GM12801 (cell line): ENCODE measurements around the gene ATP6V0C.

Experiments used
- CTCF ChIP-seq: IDR thresholded peaks from one replicate; pipeline ENCODE4 v1.5.1; 2011; ENCODE audit warnings: control low read depth; ENCODE audit not compliant: insufficient read length; ENCODE audit errors: extremely low read depth

The ATP6V0C gene

GRCh38 chr16:2468725-2469398 is 44.9 kb upstream of the ATP6V0C start:
- no peak for TF ChIP-seq CTCF

GRCh38 chr16:2469399-2470233 is 44.1 kb upstream of the ATP6V0C start:
- no peak for TF ChIP-seq CTCF

- TF ChIP-seq CTCF = no peak
Observed at GRCh38 chr16:2470234-2470601, 43.5 kb upstream of the ATP6V0C start.

- no peak for TF ChIP-seq CTCF
Observed at GRCh38 chr16:2470603-2471015, 43.1 kb upstream of the ATP6V0C start.

GRCh38 chr16:2471016-2471652 is 42.6 kb upstream of the ATP6V0C start, which contains the start of gene NTN3:
TSS of gene NTN3 (plus strand) at chr16:2471297. CDS start at chr16:2471702, 405 bp downstream.
- TF ChIP-seq CTCF = no peak

- TF ChIP-seq CTCF = no peak
Observed at GRCh38 chr16:2471653-2472487, 41.9 kb upstream of the ATP6V0C start.
